Renal cortex interstitium (tissue), 11 donors: Measurements from ENCODE around the gene SMARCAD1. TPM values are rescaled to one million over a fixed set of nuclear protein-coding genes. Genes with fewer than 3 reads are reported as not detected.
A peak's percentile ranks its signal among the peaks of the same experiment; 100 is the strongest.
"Not testable (repeated sequence)": the region's sequence is repeated elsewhere in the genome, so short reads cannot be mapped to it uniquely, and the experiment has no call there.

ENCODE experiments used
- DNase-seq, 11 donors: peaks; one replicate each; pipeline ENCODE4 v3.0.0-alpha.2; 2013; ENCODE audit warnings: low read depth in 9 of 11, low spot score in 4 of 11; ENCODE audit errors: extremely low read depth in 1 of 11
- polyA plus RNA-seq, 3 donors: library from polyadenylated mRNA; unstranded; fragments of 120-200 nt; gene quantifications; one replicate each; pipeline ENCODE4 v1.2.1, GENCODE V29; 2013; ENCODE audit not compliant: insufficient read length in 3 of 3

Gene SMARCAD1
- polyA plus RNA-seq, 3 donors: 54.7 to 68.3 (median 62.6) TPM

- DNase-seq: no peak
Measured at GRCh38 chr4:94274912-94275311, 67.2 kb downstream of the SMARCAD1 start.

GRCh38 chr4:94276204-94276603 is 68.5 kb downstream of the SMARCAD1 start:
- no peak for DNase-seq

- DNase-seq: no peak
Measured at GRCh38 chr4:94277534-94277933, 69.9 kb downstream of the SMARCAD1 start.

GRCh38 chr4:94278781-94279180 is 71.1 kb downstream of the SMARCAD1 start:
- DNase-seq: no peak

- DNase-seq: no peak
Measured at GRCh38 chr4:94284889-94285288, 77.2 kb downstream of the SMARCAD1 start.

- no peak for DNase-seq
Measured at GRCh38 chr4:94285666-94286065, 78.0 kb downstream of the SMARCAD1 start.

- no peak for DNase-seq
Measured at GRCh38 chr4:94290245-94290644, 82.6 kb downstream of the SMARCAD1 start.

GRCh38 chr4:94293981-94294380 is 86.3 kb downstream of the SMARCAD1 start:
- not testable (repeated sequence) for DNase-seq

GRCh38 chr4:94295473-94295872 is 87.8 kb downstream of the SMARCAD1 start:
- DNase-seq: not testable (repeated sequence)

- DNase-seq: no peak
Measured at GRCh38 chr4:94298725-94299252, 91.1 kb downstream of the SMARCAD1 start.

- no peak for DNase-seq
Measured at GRCh38 chr4:94302191-94302590, 94.5 kb downstream of the SMARCAD1 start.

- DNase-seq: peak in 7 of 11 donors; percentile 7 to 27 (median 16)
Measured at GRCh38 chr4:94304365-94304971, 96.8 kb downstream of the SMARCAD1 start.

- DNase-seq: no peak
Measured at GRCh38 chr4:94305466-94306225, 98.0 kb downstream of the SMARCAD1 start.

GRCh38 chr4:94306713-94307112 is 99.0 kb downstream of the SMARCAD1 start:
- no peak for DNase-seq

- no peak for DNase-seq
Measured at GRCh38 chr4:94307231-94307871, 99.7 kb downstream of the SMARCAD1 start.

GRCh38 chr4:94319927-94320326 is 112.3 kb downstream of the SMARCAD1 start:
- DNase-seq: not testable (repeated sequence)

GRCh38 chr4:94325835-94326234 is 118.2 kb downstream of the SMARCAD1 start:
- DNase-seq: no peak

- DNase-seq: no peak
Measured at GRCh38 chr4:94329933-94330332, 122.3 kb downstream of the SMARCAD1 start.

- no peak for DNase-seq
Measured at GRCh38 chr4:94332983-94333590, 125.4 kb downstream of the SMARCAD1 start.

GRCh38 chr4:94333866-94334265 is 126.2 kb downstream of the SMARCAD1 start:
- no peak for DNase-seq
